Keratinocyte (primary cell): Measurements from ENCODE around the gene SVOPL. TPM values are rescaled to one million over a fixed set of nuclear protein-coding genes. Genes with fewer than 3 reads are reported as not detected.

Experiments used
- DNase-seq: peaks from one replicate; pipeline ENCODE4 v3.0.0-alpha.2; 2011; ENCODE audit warnings: low read depth, missing footprints, low spot score
- FAIRE-seq: peaks from 2 replicates; lab custom pipeline; 2011; peaks lifted over from hg19 to GRCh38; lab: Jason Lieb, UNC
- H2AFZ ChIP-seq: 2 replicates; pipeline ENCODE4 v1.6.0; 2012; ENCODE audit warnings: low read length, control low read depth, inconsistent platforms; ENCODE audit not compliant: control insufficient read depth
- H3K27ac ChIP-seq: 2 replicates; pipeline ENCODE4 v1.5.1; 2011; ENCODE audit warnings: low read length; ENCODE audit not compliant: control insufficient read depth, insufficient read depth
- H3K27me3 ChIP-seq: 3 replicates; pipeline ENCODE4 v1.6.0; 2011; ENCODE audit warnings: low read length; ENCODE audit not compliant: control insufficient read depth, insufficient read depth; ENCODE audit errors: extremely low read depth
- H3K36me3 ChIP-seq, 2 experiments: 2 replicates in 1 of 2; 3 replicates in 1 of 2; pipeline ENCODE4 v1.5.1; 2011; ENCODE audit warnings: low read length in 2 of 2, mild to moderate bottlenecking in 1 of 2; ENCODE audit not compliant: control insufficient read depth in 2 of 2, insufficient read depth in 2 of 2; ENCODE audit errors: extremely low read depth in 1 of 2
- H3K4me1 ChIP-seq: 3 replicates; pipeline ENCODE4 v1.5.1; 2011; ENCODE audit warnings: low read length; ENCODE audit not compliant: control insufficient read depth, insufficient read depth; ENCODE audit errors: extremely low read depth
- H3K4me2 ChIP-seq: 3 replicates; pipeline ENCODE4 v1.6.0; 2011; ENCODE audit warnings: low read depth, low read length; ENCODE audit not compliant: control insufficient read depth, insufficient read depth; ENCODE audit errors: extremely low read depth
- H3K4me3 ChIP-seq, 3 experiments: fragments of 200-600 bp in 1 of 3; sonication (generic) in 1 of 3; 2 replicates in 2 of 3; 3 replicates in 1 of 3; pipeline ENCODE4 v1.5.1; 2011 to 2016; ENCODE audit warnings: low read length in 3 of 3, mild to moderate bottlenecking in 3 of 3, control low read depth in 2 of 3, inconsistent platforms in 1 of 3, low read depth in 1 of 3, mixed read lengths in 1 of 3, mixed run types in 1 of 3, moderate library complexity in 1 of 3; ENCODE audit not compliant: control insufficient read depth in 2 of 3, insufficient read depth in 2 of 3; ENCODE audit errors: extremely low read depth in 1 of 3
- H3K79me2 ChIP-seq: 2 replicates; pipeline ENCODE4 v1.6.0; 2012; ENCODE audit warnings: low read length; ENCODE audit not compliant: control insufficient read depth, insufficient read depth
- H3K9ac ChIP-seq: 3 replicates; pipeline ENCODE4 v1.6.0; 2011; ENCODE audit warnings: low read length; ENCODE audit not compliant: control insufficient read depth, insufficient read depth; ENCODE audit errors: extremely low read depth
- H3K9me1 ChIP-seq: 3 replicates; pipeline ENCODE4 v1.6.0; 2011; ENCODE audit warnings: low read length; ENCODE audit not compliant: control insufficient read depth, insufficient read depth; ENCODE audit errors: extremely low read depth
- H3K9me3 ChIP-seq: 2 replicates; pipeline ENCODE4 v1.5.1; 2012; ENCODE audit warnings: low read depth, low read length; ENCODE audit not compliant: control insufficient read depth
- H4K20me1 ChIP-seq: 3 replicates; pipeline ENCODE4 v1.6.0; 2011; ENCODE audit warnings: low read length; ENCODE audit not compliant: control insufficient read depth, insufficient read depth; ENCODE audit errors: extremely low read depth
- EZH2 ChIP-seq: IDR thresholded peaks from one replicate; pipeline ENCODE4 v1.6.1; 2012; ENCODE audit warnings: inconsistent platforms, mild to moderate bottlenecking, low read length, moderate library complexity
- dilution Hi-C: fragments of 300-500 bp; cut with MboI; formaldehyde crosslinking; loops from one replicate; pipeline ENCODE4 v1.7.0; 2020; ENCODE audit warnings: low sequenced_read_pairs; ENCODE audit not compliant: extremely low pct_ligation_motif_present
- polyA plus RNA-seq, 5 experiments: library from polyadenylated mRNA; depleted of rRNA in 3 of 5; stranded (reverse) in 3 of 5; stranded (forward) in 1 of 5; unstranded in 1 of 5; fragments of >200 nt; gene quantifications; 1 replicate in 1 of 5; 2 replicates in 3 of 5; 3 replicates in 1 of 5; pipeline versions ENCODE4 v1.2.1 to v1.2.3, GENCODE V29; 2011 to 2012; ENCODE audit warnings: missing spikeins in 2 of 5, low read depth in 1 of 5, low replicate concordance in 1 of 5
- TF ChIP-seq, protein P1 (sequence below), 3 experiments: IDR thresholded peaks in 1 of 3; conservative IDR thresholded peaks in 1 of 3; optimal IDR thresholded peaks in 1 of 3; 2 replicates in 2 of 3; 3 replicates in 1 of 3; pipeline versions ENCODE3 to v1.5.1; 2011; ENCODE audit warnings: low read length in 3 of 3, mild to moderate bottlenecking in 3 of 3, moderate library complexity in 2 of 3, control low read depth in 1 of 3, inconsistent platforms in 1 of 3; ENCODE audit not compliant: insufficient read depth in 2 of 3; ENCODE audit errors: extremely low read depth in 1 of 3

Gene SVOPL
- polyA plus RNA-seq, 1 donor (not counting 4 experiments of a cell fraction or from before 2014, with no cell fraction given) = not detected

DNA sequence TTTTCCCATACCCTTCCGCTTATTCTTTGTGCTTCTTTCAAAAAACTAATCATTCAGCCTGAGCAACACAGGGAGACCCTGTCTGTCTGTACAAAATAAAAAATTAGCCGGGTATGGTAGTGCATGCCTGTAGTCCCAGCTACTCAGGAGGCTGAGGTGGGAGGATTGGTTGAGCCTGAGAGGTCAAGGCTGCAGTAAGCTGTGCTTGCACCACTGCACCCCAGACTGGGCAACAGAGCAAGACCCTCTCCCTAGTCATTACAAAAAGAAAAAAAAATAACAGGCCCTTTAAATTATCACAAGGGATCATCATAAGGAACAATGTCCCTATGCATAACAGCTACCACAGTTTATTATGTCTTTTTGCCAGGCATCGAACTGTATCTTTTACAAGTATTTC is 121.5 kb downstream of the SVOPL start:
- no peak overlapping the region for H3K4me3 ChIP-seq
- H3K9ac ChIP-seq = no peak overlapping the region
- dilution Hi-C loops = no loop called here
- no peaks in the 10 kb centered on the region for H3K79me2 ChIP-seq
- peaks cover 2 to 4% of the 10 kb centered on the region in 2 experiments for H3K36me3 ChIP-seq
- H3K4me1 ChIP-seq = no peaks in the 10 kb centered on the region
- H2AFZ ChIP-seq = no peak overlapping the region
- TF ChIP-seq, protein P1, sequence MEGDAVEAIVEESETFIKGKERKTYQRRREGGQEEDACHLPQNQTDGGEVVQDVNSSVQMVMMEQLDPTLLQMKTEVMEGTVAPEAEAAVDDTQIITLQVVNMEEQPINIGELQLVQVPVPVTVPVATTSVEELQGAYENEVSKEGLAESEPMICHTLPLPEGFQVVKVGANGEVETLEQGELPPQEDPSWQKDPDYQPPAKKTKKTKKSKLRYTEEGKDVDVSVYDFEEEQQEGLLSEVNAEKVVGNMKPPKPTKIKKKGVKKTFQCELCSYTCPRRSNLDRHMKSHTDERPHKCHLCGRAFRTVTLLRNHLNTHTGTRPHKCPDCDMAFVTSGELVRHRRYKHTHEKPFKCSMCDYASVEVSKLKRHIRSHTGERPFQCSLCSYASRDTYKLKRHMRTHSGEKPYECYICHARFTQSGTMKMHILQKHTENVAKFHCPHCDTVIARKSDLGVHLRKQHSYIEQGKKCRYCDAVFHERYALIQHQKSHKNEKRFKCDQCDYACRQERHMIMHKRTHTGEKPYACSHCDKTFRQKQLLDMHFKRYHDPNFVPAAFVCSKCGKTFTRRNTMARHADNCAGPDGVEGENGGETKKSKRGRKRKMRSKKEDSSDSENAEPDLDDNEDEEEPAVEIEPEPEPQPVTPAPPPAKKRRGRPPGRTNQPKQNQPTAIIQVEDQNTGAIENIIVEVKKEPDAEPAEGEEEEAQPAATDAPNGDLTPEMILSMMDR (optimal IDR thresholded peaks at IDR 0.05 in 1 of 3, IDR thresholded peaks at IDR 0.05 in 1 of 3, conservative IDR thresholded peaks at IDR 0.05 in 1 of 3; ENCODE audit: extremely low read depth in 1 of 3, insufficient read depth in 2 of 3, low read length in 3 of 3) = no peak
- no peak for TF ChIP-seq EZH2
- H3K9me3 ChIP-seq = no peaks in the 10 kb centered on the region
- FAIRE-seq = no peak
- H3K9me1 ChIP-seq = no peaks in the 10 kb centered on the region
- H3K4me2 ChIP-seq = no peak overlapping the region
- no peaks in the 10 kb centered on the region for H3K27me3 ChIP-seq
- no peak for DNase-seq
- H4K20me1 ChIP-seq = no peaks in the 10 kb centered on the region
- no peak overlapping the region for H3K27ac ChIP-seq

DNA sequence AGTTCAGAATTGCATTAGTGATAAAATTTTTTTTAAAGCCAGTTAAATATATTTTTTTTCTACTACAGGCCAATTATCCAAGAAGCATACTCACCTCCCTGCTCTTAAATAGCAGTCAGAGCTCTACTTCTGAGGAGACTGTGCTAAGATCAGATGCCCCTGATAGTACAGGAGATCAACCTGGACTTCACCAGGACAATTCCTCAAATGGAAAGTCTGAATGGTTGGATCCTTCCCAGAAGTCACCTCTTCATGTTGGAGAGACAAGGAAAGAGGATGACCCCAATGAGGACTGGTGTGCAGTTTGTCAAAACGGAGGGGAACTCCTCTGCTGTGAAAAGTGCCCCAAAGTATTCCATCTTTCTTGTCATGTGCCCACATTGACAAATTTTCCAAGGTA is 122.0 kb downstream of the SVOPL start:
- H2AFZ ChIP-seq = no peak overlapping the region
- H3K4me3 ChIP-seq = no peak overlapping the region
- no peaks in the 10 kb centered on the region for H3K9me3 ChIP-seq
- no peak overlapping the region for H3K27ac ChIP-seq
- FAIRE-seq (no peak), DNase-seq (no peak)
- dilution Hi-C loops = no loop called here
- H4K20me1 ChIP-seq = no peaks in the 10 kb centered on the region
- H3K36me3 ChIP-seq = peaks cover 2 to 4% of the 10 kb centered on the region in 2 experiments
- TF ChIP-seq, protein P1 (optimal IDR thresholded peaks at IDR 0.05 in 1 of 3, IDR thresholded peaks at IDR 0.05 in 1 of 3, conservative IDR thresholded peaks at IDR 0.05 in 1 of 3; ENCODE audit: extremely low read depth in 1 of 3, insufficient read depth in 2 of 3, low read length in 3 of 3) = no peak
- TF ChIP-seq EZH2 = no peak
- no peaks in the 10 kb centered on the region for H3K79me2 ChIP-seq
- no peaks in the 10 kb centered on the region for H3K4me1 ChIP-seq
- no peaks in the 10 kb centered on the region for H3K27me3 ChIP-seq
- no peaks in the 10 kb centered on the region for H3K9me1 ChIP-seq
- H3K9ac ChIP-seq = no peak overlapping the region
- no peak overlapping the region for H3K4me2 ChIP-seq
